Measurements from ENCODE around the gene CAVIN3.

DNA sequence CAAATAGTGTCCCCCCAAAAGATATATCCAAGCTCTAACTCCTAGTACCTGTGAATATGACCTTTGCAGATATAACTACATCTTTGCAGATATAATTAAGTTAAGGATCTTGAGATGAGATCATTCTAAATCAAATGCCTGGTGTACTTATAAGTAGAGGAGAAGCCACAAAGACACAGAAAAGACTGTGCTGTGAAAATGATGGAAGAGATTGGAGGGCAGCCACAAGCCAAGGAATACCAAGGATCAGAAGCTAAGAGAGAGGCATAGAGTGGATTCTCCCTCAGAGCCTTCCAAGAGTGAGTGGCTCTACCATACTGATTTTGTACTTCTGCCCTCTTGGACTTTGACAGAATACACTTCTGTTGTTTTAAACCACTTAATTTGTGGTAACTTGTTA is 7.5 kb upstream of the CAVIN3 start:
- TF ChIP-seq, protein P1, sequence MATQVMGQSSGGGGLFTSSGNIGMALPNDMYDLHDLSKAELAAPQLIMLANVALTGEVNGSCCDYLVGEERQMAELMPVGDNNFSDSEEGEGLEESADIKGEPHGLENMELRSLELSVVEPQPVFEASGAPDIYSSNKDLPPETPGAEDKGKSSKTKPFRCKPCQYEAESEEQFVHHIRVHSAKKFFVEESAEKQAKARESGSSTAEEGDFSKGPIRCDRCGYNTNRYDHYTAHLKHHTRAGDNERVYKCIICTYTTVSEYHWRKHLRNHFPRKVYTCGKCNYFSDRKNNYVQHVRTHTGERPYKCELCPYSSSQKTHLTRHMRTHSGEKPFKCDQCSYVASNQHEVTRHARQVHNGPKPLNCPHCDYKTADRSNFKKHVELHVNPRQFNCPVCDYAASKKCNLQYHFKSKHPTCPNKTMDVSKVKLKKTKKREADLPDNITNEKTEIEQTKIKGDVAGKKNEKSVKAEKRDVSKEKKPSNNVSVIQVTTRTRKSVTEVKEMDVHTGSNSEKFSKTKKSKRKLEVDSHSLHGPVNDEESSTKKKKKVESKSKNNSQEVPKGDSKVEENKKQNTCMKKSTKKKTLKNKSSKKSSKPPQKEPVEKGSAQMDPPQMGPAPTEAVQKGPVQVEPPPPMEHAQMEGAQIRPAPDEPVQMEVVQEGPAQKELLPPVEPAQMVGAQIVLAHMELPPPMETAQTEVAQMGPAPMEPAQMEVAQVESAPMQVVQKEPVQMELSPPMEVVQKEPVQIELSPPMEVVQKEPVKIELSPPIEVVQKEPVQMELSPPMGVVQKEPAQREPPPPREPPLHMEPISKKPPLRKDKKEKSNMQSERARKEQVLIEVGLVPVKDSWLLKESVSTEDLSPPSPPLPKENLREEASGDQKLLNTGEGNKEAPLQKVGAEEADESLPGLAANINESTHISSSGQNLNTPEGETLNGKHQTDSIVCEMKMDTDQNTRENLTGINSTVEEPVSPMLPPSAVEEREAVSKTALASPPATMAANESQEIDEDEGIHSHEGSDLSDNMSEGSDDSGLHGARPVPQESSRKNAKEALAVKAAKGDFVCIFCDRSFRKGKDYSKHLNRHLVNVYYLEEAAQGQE (IDR thresholded peaks at IDR 0.05; ENCODE audit: insufficient read depth in 1 of 2, low read depth in 2 of 2, low read length in 2 of 2), result no peak
- no peak for TF ChIP-seq POLR2AphosphoS5 (IDR thresholded peaks at IDR 0.05; ENCODE audit: low read depth, low read length)
- TF ChIP-seq FOXP2 (optimal IDR thresholded peaks at IDR 0.05; ENCODE audit: borderline replicate concordance, extremely low read depth, extremely low read length, insufficient read depth), result no peak
- no peak for TF ChIP-seq TAF1 (IDR thresholded peaks at IDR 0.05; ENCODE audit: borderline replicate concordance, insufficient read depth, low read length)
